HG02798 (cell line): ENCODE results near the gene KRTAP1-4.
"Not testable (repeated sequence)": the region's sequence is repeated elsewhere in the genome, so short reads cannot be mapped to it uniquely, and the experiment has no call there.

Experiments
- ATAC-seq: cut with Tn5 transposase; IDR thresholded peaks from one replicate; pipeline ENCODE4 v1.9.1; 2021; ENCODE audit warnings: mild to moderate bottlenecking; ENCODE audit not compliant: unreplicated experiment, poor library complexity

The KRTAP1-4 gene

DNA sequence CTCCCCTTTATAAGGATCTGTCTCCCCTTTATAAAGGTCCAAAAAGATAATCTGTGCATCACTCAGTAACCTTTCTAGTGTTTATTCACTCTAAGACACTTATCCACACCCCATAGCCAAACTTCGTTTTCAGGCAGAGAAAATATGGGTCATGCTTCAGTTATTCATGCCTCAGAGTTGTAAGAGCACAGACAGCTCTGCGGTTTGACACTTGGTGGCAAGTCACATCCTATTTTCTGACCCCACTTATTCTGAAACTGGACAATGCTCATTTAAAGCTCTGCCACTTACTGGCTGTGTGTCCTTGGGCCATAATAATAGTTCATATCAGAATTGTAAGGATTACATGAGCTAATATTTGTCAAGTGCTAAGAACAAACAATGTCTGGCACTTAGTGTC is 19.1 kb upstream of the KRTAP1-4 start:
- no peak for ATAC-seq

DNA sequence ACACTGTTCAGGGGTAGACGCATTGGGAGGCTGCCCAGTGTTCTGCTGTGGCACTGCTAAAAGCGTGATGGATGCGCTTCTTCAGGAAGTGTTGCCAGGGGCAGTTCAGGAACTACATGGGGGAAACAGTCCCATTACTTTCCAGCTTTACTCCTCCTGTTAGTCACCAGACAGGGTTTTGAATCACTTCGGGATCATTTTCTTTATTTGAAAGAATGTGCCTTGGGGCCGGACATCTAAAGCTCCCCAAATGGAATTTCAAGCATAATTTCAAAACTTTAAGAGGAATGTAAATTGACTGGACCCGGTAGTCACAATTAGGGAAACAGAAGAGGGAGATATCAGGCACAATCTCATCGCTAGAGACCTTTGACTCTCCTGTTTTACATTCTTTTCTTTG is 18.4 kb upstream of the KRTAP1-4 start:
- ATAC-seq: no peak

DNA sequence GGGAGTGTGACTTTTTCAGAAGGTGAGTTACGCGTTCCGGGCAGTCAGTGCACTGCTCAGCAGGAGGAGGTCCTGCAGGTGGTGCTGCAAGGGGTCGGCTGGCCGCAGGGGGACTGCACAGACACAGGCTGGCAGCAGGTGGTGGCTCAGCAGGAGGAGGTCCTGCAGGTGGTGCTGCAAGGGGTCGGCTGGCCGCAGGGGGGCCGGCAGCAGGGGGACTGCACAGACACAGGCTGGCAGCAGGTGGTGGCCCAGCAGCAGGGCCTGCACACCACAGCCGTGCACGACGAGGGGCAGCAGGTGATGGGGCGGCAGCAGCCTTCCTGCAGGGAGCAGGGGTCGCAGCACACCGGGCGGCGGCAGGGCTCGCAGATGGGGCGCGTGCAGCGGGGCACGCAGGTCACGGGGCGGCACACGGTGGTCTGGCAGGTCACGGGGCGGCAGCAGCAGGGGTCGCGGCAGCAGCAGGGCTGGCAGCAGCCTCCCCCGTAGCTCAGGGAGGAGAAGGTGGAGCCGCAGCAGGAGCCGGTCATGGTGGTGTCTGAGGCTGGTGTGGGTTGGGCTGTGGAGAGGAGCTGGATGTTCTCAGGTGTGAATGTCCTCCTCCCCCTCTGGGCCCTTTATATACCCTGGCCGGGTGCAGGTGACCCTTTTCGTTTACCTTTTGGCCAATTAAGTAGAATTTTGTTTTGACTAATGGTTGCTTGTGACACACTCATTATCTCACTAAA is 16.9 kb upstream of the KRTAP1-4 start, which contains the start of gene KRTAP2-1:
Gene KRTAP2-1, minus strand, starts transcription at position 582 of the 731 bp plus-strand sequence. Its CDS starts 49 bp downstream, at position 533.
- not testable (repeated sequence) for ATAC-seq

DNA sequence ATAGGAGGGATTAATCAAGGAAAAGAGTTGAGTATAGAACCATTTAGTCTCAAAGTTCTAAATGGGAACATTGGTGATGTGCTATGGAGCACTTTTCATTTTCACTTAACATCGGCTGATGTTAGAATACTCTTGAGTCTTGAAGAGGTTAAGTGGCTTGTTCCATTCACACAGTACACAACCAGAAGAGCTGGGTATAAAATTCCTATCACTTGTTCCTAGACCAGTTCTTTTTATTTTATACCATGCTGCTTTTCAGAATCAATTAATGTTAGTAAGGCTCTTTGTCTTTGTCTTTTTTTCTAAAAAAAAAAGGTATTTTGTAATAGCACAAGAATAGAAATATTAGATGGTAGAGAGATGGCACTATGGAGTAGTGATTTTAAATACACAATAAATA is 13.0 kb upstream of the KRTAP1-4 start:
- ATAC-seq: no peak

DNA sequence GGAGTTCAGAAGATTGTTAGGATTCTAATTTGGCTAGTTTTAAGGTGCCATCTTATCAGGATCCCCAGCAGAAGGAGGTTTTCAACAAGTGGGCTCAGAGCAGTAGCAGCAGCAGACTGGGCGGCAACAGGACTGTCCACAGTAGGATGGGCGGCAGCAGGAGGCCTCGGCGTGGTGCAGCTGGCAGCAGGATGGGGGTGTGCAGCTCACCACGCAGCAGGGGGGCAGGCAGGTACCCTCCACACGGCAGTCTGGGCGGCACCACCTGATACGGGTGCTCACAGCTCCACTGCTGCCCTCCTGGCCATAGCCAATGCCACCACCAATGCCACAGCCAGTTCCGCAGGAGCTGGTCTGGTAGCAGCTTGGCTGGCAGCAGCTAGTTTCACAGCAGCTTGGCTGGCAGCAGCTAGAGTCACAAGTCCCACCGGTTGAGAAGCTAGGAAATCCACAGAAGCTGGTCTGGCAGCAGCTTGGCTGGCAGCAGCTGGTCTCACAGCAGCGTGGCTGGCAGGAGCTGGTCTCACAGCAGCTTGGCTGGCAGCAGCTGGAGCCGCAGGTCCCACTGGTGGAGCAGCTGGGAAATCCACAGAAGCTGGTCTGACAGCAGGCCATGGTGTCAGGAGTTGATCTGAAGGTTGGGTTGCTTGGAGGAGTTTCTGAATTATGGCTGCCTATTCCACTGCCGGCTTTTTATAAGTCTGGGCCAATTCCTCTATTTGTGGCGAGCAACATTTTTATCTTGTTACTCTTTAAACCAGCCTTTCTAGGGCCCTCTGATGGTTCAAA is 11.0 kb upstream of the KRTAP1-4 start, which contains the start of gene KRTAP1-1:
Gene KRTAP1-1, minus strand, starts transcription at position 668 of the 789 bp plus-strand sequence. Its CDS starts 53 bp downstream, at position 615.
- ATAC-seq: not testable (repeated sequence)

DNA sequence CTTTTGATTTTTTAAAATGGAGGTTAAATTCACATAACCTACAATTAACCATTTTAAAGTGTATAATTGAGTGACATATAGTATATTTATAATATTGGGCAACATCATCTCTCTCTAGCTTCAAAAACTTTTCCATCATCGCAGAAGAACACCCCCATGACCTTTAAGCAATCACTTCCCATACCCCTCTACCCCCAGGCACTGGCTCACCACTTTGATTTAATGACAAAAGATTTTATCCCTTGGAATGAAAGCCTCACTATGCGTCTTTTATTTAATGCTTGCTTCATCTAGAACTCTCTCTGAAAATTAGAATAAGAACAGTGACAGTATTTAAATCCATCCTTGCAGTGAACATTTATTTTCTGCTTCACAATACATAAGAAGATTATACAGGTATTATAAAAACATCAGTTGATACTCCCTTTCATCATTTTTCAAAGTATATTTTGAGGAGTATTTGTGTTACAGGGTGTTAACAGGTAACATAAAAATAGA is 7.9 kb upstream of the KRTAP1-4 start:
- no peak for ATAC-seq

DNA sequence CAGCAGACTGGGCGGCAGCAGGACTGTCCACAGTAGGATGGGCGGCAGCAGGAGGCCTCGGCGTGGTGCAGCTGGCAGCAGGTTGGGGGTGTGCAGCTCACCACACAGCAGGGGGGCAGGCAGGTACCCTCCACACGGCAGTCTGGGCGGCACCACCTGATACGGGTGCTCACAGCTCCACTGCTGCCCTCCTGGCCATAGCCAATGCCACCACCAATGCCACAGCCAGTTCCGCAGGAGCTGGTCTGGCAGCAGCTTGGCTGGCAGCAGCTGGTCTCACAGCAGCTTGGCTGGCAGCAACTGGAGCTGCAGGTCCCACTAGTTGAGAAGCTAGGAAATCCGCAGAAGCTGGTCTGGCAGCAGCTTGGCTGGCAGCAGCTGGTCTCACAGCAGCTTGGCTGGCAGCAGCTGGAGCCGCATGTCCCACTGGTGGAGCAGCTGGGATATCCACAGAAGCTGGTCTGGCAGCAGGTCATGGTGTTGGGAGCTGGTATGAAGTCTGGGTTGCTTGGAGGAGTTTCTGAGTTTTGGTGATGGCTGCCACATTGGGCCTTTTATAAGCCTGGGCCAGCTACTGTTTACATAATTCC is 4.4 kb upstream of the KRTAP1-4 start, which contains the start of gene KRTAP1-3:
Gene KRTAP1-3, minus strand, starts transcription at position 529 of the 590 bp plus-strand sequence. Its CDS starts 53 bp downstream, at position 476.
- ATAC-seq: not testable (repeated sequence)

DNA sequence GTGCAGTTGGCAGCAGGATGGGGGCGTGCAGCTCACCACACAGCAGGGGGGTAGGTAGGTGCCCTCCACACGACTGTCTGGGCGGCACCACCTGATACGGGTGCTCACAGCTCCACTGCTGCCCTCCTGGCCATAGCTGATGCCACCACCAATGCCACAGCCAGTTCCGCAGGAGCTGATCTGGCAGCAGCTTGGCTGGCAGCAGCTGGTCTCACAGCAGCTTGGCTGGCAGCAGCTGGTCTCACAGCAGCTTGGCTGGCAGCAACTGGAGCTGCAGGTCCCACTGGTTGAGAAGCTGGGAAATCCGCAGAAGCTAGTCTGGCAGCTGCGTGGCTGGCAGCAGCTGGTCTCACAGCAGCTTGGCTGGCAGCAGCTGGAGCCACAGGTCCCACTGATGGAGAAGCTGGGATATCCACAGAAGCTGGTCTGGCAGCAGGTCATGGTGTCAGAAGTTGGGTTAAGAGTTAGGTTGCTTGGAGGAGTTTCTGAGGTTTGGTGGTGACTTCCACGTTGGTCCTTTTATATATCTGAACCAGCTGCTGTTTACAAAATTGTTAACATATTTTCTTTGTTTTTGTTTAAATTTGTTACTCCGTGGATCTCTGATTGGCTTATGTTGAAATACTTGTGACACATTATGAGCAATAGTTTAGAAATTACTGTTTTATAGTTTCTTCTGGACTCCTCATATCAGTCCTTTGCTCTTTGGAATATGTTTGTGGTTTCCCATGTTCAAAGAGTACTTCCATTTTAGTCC is 3.1 kb downstream of the KRTAP1-4 start, which contains the start of gene KRTAP1-5:
Gene KRTAP1-5, minus strand, starts transcription at position 494 of the 757 bp plus-strand sequence. Its CDS starts 53 bp downstream, at position 441.
- ATAC-seq: no peak

DNA sequence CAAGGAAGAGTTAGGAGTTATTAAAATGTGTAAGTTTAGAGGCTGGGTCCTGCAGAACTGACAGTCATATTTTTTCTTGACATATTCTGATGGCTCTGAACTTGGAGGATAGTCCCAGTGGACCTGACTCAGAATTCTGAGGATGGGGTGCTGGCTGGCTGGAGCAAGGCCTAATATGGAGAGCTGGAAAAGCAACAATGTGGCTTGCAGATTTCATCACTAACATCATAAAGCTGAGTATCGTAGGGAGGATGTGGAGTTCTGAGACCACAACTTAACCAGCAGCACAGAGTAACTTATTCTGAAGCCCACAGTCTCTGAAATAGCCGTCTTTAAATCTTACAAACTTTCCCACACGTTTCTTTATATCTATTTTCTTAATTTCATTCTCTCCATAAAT is 5.3 kb downstream of the KRTAP1-4 start:
- ATAC-seq: no peak

DNA sequence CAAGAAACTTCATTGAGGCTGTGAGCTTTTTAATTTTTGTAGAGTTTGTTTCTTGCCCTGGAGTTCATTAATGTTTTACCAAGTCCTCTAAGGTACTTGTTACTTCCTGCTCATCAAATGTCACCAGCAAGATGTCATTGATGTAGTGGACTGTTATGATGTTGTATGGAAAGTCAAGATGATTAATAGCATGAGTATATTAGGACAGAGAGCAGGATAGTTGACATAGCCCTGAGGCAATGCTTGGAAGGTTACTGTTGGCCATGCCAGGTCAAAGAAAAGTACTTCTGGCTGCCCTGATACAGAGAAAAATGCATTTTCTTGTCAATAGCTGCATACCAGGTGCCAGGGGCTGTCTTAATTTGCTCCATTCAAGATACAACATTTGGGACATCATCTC is 9.7 kb downstream of the KRTAP1-4 start:
- ATAC-seq: no peak

DNA sequence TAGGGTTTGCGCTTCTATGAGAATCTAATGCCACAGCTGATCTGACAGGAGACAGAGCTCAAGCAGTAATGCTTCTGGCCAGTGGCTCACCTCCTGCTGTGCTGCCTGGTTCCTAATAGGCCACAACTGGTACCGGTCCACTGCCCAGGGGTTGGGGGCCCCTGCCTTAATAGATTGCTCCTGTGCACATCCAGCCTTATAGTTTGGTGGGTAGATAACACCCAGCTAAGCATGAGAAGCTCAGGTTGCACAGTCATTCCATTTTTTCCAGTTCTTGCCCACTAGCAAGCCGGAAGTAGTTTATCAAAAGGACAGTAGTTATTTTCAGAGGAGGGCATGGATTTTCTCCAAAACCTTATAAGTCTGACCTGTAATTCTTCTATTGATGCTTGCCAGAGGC is 10.6 kb downstream of the KRTAP1-4 start:
- ATAC-seq: no peak

DNA sequence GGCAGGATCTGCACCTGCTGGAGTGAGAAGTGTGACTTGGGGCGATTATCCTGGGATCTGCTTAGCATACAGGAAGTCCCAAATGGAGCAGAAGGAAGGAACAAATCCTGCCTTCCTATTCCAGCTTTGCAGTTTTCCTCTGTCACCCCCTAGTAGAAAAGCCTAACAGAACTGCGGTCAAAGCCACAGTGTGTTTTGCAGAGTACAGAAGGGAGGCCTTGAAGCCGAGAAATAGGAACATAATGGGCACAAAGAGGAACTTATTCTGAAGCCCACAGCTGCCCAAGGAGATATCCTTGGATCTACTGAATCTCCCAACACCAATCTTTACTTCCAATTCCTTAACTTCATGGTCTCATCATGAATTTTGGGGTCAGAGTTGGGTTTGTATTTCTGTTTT is 11.5 kb downstream of the KRTAP1-4 start:
- ATAC-seq: no peak

DNA sequence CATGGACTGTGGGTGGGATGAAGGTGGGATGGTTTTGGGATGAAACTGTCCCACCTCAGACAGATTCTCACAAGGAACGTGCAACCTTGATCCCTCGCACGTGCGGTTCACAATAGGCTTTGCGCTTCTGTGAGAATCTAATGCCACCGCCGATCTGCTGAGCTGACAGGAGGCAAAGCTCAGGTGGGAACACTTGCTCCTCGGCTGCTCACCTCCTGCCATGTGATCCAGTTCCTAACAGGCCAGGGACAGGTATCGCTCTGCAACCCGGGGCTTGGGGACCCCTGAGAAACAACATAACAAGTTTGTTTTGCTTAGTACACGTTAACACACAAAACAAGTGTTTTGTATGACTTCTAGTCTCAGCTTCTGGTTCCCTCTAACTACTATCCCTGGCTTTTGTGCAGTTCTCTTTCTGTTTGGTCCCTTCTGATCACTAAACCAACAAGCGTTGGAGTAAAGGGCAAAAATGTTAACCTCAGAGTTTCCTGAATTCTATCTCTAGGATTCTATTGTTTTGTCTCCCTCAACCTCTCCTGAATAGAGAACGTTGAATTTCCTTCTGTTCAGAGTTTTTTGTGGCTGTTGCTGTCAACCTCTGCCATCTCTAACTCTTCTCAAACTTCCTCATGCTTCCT is 13.3 kb downstream of the KRTAP1-4 start:
- no peak for ATAC-seq

DNA sequence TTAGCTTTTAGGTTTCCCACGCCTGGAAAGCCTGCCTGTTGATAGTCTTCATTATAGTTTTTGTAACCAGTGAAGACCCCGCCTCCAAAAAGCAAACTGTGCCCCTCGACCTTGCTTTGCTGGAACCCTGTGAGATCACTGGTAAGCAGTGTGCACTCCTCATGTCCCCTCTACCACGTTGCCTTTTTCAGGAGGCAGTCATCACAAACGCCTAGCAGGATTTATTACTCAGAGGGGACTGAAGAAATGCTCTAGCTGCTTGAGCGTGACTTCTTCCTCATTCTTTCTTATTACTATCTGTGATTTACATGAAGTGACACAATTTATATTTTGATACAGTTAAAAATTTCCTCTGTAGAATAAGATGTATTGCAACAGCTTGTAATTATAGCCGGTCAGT is 14.5 kb downstream of the KRTAP1-4 start:
- ATAC-seq: no peak

DNA sequence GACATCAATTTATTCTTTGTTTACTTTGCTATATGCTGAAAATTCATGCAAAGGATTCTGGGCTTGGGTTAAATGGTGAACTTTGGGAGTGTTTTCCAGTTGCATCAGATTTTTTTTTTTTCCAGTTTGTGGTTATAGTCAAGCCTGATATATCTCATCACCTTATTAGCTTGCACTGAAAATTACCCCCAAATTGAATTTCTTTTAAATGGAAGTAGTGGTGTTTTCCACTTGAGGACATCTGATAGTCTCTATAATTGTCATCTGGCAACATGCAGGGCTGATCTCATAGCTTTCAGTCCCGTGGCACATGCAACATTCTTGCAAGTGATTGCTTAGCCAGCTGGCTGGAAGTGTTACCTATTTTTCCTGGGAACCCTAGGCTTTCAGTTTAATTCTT is 16.4 kb downstream of the KRTAP1-4 start:
- ATAC-seq: no peak

DNA sequence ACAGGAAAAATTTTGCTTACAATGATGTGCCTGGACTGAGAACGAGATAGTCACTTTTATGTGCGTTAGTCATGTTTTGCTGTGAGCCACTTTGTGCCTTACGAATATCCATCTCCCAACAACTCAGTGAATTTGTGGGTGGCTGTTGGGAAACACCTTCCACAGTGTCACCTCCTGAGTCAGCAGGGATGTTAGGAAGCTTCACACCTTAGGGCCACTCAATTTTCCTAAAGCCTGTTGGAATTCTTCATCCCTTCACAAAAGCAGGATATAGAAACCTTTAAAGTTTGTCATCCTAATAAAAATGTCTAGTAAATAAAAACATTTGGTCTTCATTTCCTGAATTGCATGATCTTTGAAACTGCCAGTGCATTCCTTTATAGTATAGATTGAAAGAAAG is 16.8 kb downstream of the KRTAP1-4 start:
- ATAC-seq: no peak

DNA sequence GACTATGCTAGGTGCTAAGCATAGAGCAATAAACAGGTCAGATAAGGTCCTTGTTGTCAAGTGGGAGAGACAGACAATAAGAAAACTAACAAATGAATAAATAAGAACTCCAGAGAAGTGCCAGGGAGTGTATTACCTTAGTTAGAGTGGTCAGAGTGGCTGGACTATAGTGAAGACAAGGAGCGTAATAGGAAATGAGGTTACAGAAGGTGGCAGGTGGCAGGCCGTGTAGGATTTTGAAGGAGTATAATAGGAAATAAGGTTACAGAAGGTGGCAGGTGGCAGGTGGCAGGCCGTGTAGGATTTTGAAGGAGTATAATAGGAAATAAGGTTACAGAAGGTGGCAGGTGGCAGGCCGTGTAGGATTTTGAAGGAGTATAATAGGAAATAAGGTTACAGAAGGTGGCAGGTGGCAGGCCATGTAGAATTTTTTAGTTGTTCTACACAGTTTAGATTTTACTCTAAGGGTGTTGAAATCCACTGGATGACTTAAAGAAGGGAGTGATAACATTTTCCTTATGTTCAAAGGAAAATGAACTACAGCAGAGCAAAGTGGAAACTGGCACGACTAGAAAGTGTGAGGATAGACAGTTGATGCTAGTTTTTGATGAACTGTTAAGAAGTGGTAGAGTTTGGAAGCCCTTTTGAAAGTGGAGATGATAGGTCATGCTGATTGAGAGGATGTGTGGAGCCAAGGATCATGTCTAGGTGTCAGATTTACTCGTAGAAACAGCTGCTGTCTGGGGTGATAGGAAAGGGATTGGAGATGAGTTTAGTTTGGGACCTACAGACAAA is 17.5 kb downstream of the KRTAP1-4 start:
- no peak for ATAC-seq

DNA sequence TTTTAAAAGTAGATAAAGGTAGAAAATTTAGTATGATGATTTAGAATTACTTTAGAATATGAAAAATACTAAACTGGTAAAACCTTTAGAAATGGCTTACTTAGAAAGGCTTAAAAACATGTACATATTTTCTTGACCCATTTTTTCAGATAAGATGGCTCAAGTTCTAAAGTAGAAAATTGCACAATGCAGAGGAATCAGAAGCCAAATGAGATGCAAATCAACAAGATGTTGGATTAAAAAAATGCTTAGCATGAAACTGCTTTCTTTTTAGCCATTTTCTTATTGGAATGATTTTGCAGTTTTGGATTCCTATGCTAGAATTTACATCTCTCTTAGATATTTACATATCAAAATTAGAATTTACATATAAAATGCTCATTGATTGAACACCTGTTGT is 19.6 kb downstream of the KRTAP1-4 start:
- no peak for ATAC-seq

DNA sequence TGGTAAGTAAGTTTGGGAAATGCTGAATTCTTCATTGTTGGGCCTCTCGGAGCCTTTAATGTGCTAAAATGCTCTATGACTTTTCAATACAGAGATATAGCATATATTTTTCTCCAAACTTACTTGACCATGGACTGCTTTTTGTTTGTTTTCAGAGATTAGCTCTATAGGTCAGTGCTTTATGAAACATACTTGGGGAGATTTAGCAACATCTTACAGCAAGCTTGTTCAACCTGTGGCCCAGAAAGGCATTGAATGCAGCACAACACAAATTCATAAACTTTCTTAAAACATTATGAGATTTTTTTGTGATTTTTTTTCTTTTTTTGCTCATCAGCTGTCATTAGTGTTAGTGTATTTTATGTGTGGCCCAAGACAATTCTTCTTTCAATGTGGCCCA is 20.1 kb downstream of the KRTAP1-4 start:
- no peak for ATAC-seq
